Liver (tissue), 9 donors: ENCODE data around the gene TEC. TPM values are rescaled to one million over a fixed set of nuclear protein-coding genes. Genes with fewer than 3 reads are reported as not detected.

Source experiments
- DNase-seq: peaks from one replicate; pipeline ENCODE4 v3.0.0-alpha.2; 2017; ENCODE audit warnings: low spot score
- H3K27ac ChIP-seq, 2 donors: one replicate each; pipeline ENCODE4 v1.7.0; 2013; ENCODE audit warnings: inconsistent platforms in 2 of 2, low read length in 2 of 2, control low read depth in 1 of 2, low read depth in 1 of 2, mild to moderate bottlenecking in 1 of 2
- H3K27me3 ChIP-seq, 4 donors: one replicate each; pipeline versions ENCODE4 v1.6.1 to v1.7.0; 2013; ENCODE audit warnings: low read length in 3 of 4, inconsistent platforms in 1 of 4, mild to moderate bottlenecking in 1 of 4, moderate library complexity in 1 of 4; ENCODE audit not compliant: control insufficient read depth in 4 of 4, insufficient read depth in 4 of 4
- H3K36me3 ChIP-seq, 4 donors: one replicate each; pipeline versions ENCODE4 v1.6.1 to v1.7.0; 2013; ENCODE audit warnings: low read length in 3 of 4, mild to moderate bottlenecking in 3 of 4, low read depth in 1 of 4, moderate library complexity in 1 of 4; ENCODE audit not compliant: control insufficient read depth in 4 of 4, insufficient read depth in 3 of 4
- H3K4me1 ChIP-seq, 4 donors: one replicate each; pipeline versions ENCODE4 v1.6.1 to v1.7.0; 2013; ENCODE audit warnings: low read length in 3 of 4, mild to moderate bottlenecking in 3 of 4, moderate library complexity in 1 of 4; ENCODE audit not compliant: control insufficient read depth in 4 of 4, insufficient read depth in 4 of 4
- H3K4me3 ChIP-seq, 3 donors: one replicate each; pipeline versions ENCODE4 v1.6.1 to v1.7.0; 2013; ENCODE audit warnings: low read length in 3 of 3, control low read depth in 1 of 3, low read depth in 1 of 3, mild to moderate bottlenecking in 1 of 3
- H3K9ac ChIP-seq, 2 donors: one replicate each; pipeline ENCODE4 v1.7.0; 2013; ENCODE audit warnings: low read length in 2 of 2, mild to moderate bottlenecking in 2 of 2, moderate library complexity in 2 of 2, control low read depth in 1 of 2, low read depth in 1 of 2
- H3K9me3 ChIP-seq, 4 donors: one replicate each; pipeline versions ENCODE4 v1.6.1 to v1.7.0; 2013; ENCODE audit warnings: low read length in 3 of 4; ENCODE audit not compliant: control insufficient read depth in 4 of 4
- CTCF ChIP-seq: fragments of 150-350 bp; IDR thresholded peaks from 2 replicates; pipeline ENCODE4 v1.5.1; 2017; ENCODE audit warnings: improper control_type of control experiment, low read depth, low read length; ENCODE audit not compliant: missing input control
- EGR1 ChIP-seq, 2 donors: IDR thresholded peaks; 2 replicates each; pipeline ENCODE4 v1.6.1; 2016 to 2018; ENCODE audit warnings: antibody characterized with exemption in 2 of 2, low read depth in 2 of 2
- FOXA1 ChIP-seq: IDR thresholded peaks from 2 replicates; pipeline ENCODE4 v1.6.1; 2016; ENCODE audit warnings: antibody characterized with exemption
- FOXA2 ChIP-seq: IDR thresholded peaks from 2 replicates; pipeline ENCODE4 v1.6.1; 2016; ENCODE audit warnings: antibody characterized with exemption
- HNF4A ChIP-seq, 2 donors: conservative IDR thresholded peaks; 2 replicates each; pipeline ENCODE4 v1.6.1; 2016; ENCODE audit warnings: antibody characterized with exemption in 2 of 2, mild to moderate bottlenecking in 2 of 2
- HNF4G ChIP-seq: IDR thresholded peaks from 2 replicates; pipeline ENCODE4 v1.6.1; 2016; ENCODE audit warnings: antibody characterized with exemption
- JUND ChIP-seq, 2 donors: IDR thresholded peaks; 2 replicates each; pipeline ENCODE4 v1.6.1; 2016; ENCODE audit warnings: antibody characterized with exemption in 2 of 2
- RAD21 ChIP-seq, 2 donors: IDR thresholded peaks; 2 replicates each; pipeline ENCODE4 v1.6.1; 2016; ENCODE audit warnings: antibody characterized with exemption in 2 of 2, mild to moderate bottlenecking in 2 of 2
- REST ChIP-seq: IDR thresholded peaks from 2 replicates; pipeline ENCODE4 v1.6.1; 2016; ENCODE audit warnings: antibody characterized with exemption, mild to moderate bottlenecking
- YY1 ChIP-seq: IDR thresholded peaks from 2 replicates; pipeline ENCODE4 v1.6.1; 2016; ENCODE audit warnings: antibody characterized with exemption, mild to moderate bottlenecking
- ZBTB33 ChIP-seq: IDR thresholded peaks from 2 replicates; pipeline ENCODE4 v1.6.1; 2016; ENCODE audit warnings: antibody characterized with exemption
- WGBS: extraction: QIAGEN DNeasy Blood & Tissue Kit; methylation state at CpG from one replicate; pipeline ENCODE4 v1.1.7; 2013; 5-methylcytosine and 5-hydroxymethylcytosine counted together
- polyA plus RNA-seq, 2 donors: library from polyadenylated mRNA; stranded (reverse) in 1 of 2; unstranded in 1 of 2; fragments of 200-250 nt in 1 of 2; fragments of >200 nt in 1 of 2; fragmentation: Nextera tagmentation in 1 of 2; extraction: Ambion mirVana in 1 of 2; gene quantifications; one replicate each; pipeline versions ENCODE4 v1.2.1 to v1.2.3, GENCODE V29; 2013 to 2015
- total RNA-seq, 2 donors: library from RNA; depleted of rRNA; stranded (reverse); fragments of >200 nt; gene quantifications; one replicate each; pipeline ENCODE4 v1.2.3, GENCODE V29; 2014
- TF ChIP-seq, protein P1 (sequence below): IDR thresholded peaks from 2 replicates; pipeline ENCODE4 v1.6.1; 2016; ENCODE audit warnings: antibody characterized with exemption
- donor health status: healthy.
- donor health status: healthy.
- donor health status: healthy.
- donor health status: healthy.
- donor health status: healthy.

Gene TEC
- total and polyA plus RNA-seq, 4 donors = 1.1 to 4.7 (median 2.0) TPM

- H3K9me3 ChIP-seq = no peaks in the 10 kb centered on the region
- TF ChIP-seq HNF4G = no peak
- no peak for TF ChIP-seq YY1
- TF ChIP-seq ZBTB33 = no peak
- TF ChIP-seq, protein P1, sequence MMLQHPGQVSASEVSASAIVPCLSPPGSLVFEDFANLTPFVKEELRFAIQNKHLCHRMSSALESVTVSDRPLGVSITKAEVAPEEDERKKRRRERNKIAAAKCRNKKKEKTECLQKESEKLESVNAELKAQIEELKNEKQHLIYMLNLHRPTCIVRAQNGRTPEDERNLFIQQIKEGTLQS = no peak
- H3K27me3 ChIP-seq = no peaks in the 10 kb centered on the region
- no peak overlapping the region for H3K27ac ChIP-seq
- peaks cover 0 to 18% (median 6%) of the 10 kb centered on the region in 4 donors for H3K36me3 ChIP-seq
- no peaks in the 10 kb centered on the region for H3K4me1 ChIP-seq
- WGBS = 96% methylated on average over 5 of the region's 5 CpGs
- no peak for DNase-seq
- no peak overlapping the region for H3K9ac ChIP-seq
- no peak overlapping the region for H3K4me3 ChIP-seq
These were observed 117.4 kb downstream of the TEC start for GRCh38 chr4:48152259-48152658.

- Histone ChIP-seq H3K36me3 (peaks cover 2 to 9% (median 3%) of the 10 kb centered on the region in 4 donors), H3K4me1 (no peaks in the 10 kb centered on the region), H3K9ac (no peak overlapping the region), H3K27me3 (no peaks in the 10 kb centered on the region), H3K9me3 (no peaks in the 10 kb centered on the region), H3K27ac (no peak overlapping the region), H3K4me3 (no peak overlapping the region)
- no peak for DNase-seq
- TF ChIP-seq YY1 (no peak), REST (no peak)
- WGBS = 95% methylated on average over 3 of the region's 3 CpGs
These were observed 119.7 kb downstream of the TEC start for GRCh38 chr4:48149827-48150370.

GRCh38 chr4:48147621-48148020 lies 122.0 kb downstream of the TEC start:
- no peaks in the 10 kb centered on the region for H3K27me3 ChIP-seq
- DNase-seq = no peak
- peaks cover 4 to 13% (median 6%) of the 10 kb centered on the region in 4 donors for H3K36me3 ChIP-seq
- H3K4me1 ChIP-seq = no peaks in the 10 kb centered on the region
- WGBS = 96% methylated on average over 1 of the region's 1 CpG
- TF ChIP-seq FOXA2 (no peak), JUND (IDR thresholded peaks at IDR 0.05) (no peak), HNF4A (conservative IDR thresholded peaks at IDR 0.05) (no peak), EGR1 (IDR thresholded peaks at IDR 0.05; ENCODE audit: low read depth in 2 of 2) (no peak), RAD21 (IDR thresholded peaks at IDR 0.05) (no peak), CTCF (no peak), FOXA1 (no peak)
- H3K27ac ChIP-seq = no peak overlapping the region
- H3K9ac ChIP-seq = no peak overlapping the region
- H3K4me3 ChIP-seq = no peak overlapping the region
- no peaks in the 10 kb centered on the region for H3K9me3 ChIP-seq
